ENCODE data around the gene LRFN3. TPM values are rescaled to one million over a fixed set of nuclear protein-coding genes. Genes with fewer than 3 reads are reported as not detected.

LRFN3 gene
- total RNA-seq, 6 donors from 2014 or later: 6.3 to 17.2 (median 11.8) TPM

GRCh38 chr19:35986664-35987570 is 50.7 kb downstream of the LRFN3 start:
- TF ChIP-seq POLR2A (IDR thresholded peaks at IDR 0.05) (no peak), CTCF (IDR thresholded peaks at IDR 0.05) (no peak), EP300 (IDR thresholded peaks at IDR 0.05) (no peak), POLR2AphosphoS5 (IDR thresholded peaks at IDR 0.05) (no peak)
- H3K9me3 ChIP-seq: no peaks in the 10 kb centered on the region
- peaks cover 7 to 12% (median 9%) of the 10 kb centered on the region in 4 donors for H3K4me1 ChIP-seq
- 12 to 15% methylated on average over 33 to 41 of the region's 54 CpGs for WGBS, 2 donors
- DNase-seq: peak in 1 of 2 donors; percentile 87
- no peak overlapping the region for H3K27ac ChIP-seq
- peak overlapping the region in 3 of 4 donors; percentile 23 to 49 (median 27) for H3K4me3 ChIP-seq
- no peaks in the 10 kb centered on the region for H3K36me3 ChIP-seq
- H3K27me3 ChIP-seq: peaks cover 0 to 12% (median 0%) of the 10 kb centered on the region in 4 donors
- ATAC-seq (ENCODE audit: low FRiP score in 2 of 2): peak in 1 of 2 donors; percentile 78

GRCh38 chr19:35987571-35987896 is 51.4 kb downstream of the LRFN3 start:
- 33 to 35% methylated on average over 8 of the region's 8 CpGs for WGBS, 2 donors
- H3K36me3 ChIP-seq: no peaks in the 10 kb centered on the region
- H3K27ac ChIP-seq: no peak overlapping the region
- DNase-seq: no peak
- no peak for ATAC-seq (ENCODE audit: low FRiP score in 2 of 2)
- peak overlapping the region in 1 of 4 donors; percentile 49 for H3K4me3 ChIP-seq
- peaks cover 7 to 12% (median 9%) of the 10 kb centered on the region in 4 donors for H3K4me1 ChIP-seq
- no peaks in the 10 kb centered on the region for H3K9me3 ChIP-seq
- H3K27me3 ChIP-seq: peaks cover 0 to 12% (median 0%) of the 10 kb centered on the region in 4 donors
- no peak for TF ChIP-seq CTCF (IDR thresholded peaks at IDR 0.05)
- TF ChIP-seq POLR2A (IDR thresholded peaks at IDR 0.05): no peak
- no peak for TF ChIP-seq EP300 (IDR thresholded peaks at IDR 0.05)
- TF ChIP-seq POLR2AphosphoS5 (IDR thresholded peaks at IDR 0.05): no peak

- TF ChIP-seq CTCF (IDR thresholded peaks at IDR 0.05) (no peak), POLR2A (IDR thresholded peaks at IDR 0.05) (no peak), POLR2AphosphoS5 (IDR thresholded peaks at IDR 0.05) (no peak), EP300 (IDR thresholded peaks at IDR 0.05) (no peak)
- ATAC-seq (ENCODE audit: low FRiP score in 2 of 2) (no peak), DNase-seq (no peak)
- Histone ChIP-seq H3K36me3 (no peaks in the 10 kb centered on the region), H3K27ac (no peak overlapping the region), H3K4me3 (no peak overlapping the region), H3K4me1 (peaks cover 8 to 13% (median 9%) of the 10 kb centered on the region in 4 donors), H3K9me3 (no peaks in the 10 kb centered on the region), H3K27me3 (peaks cover 0 to 12% (median 0%) of the 10 kb centered on the region in 4 donors)
- WGBS, 2 donors: 80 to 85% methylated on average over 3 of the region's 3 CpGs
Measured at GRCh38 chr19:35988824-35989223, 52.6 kb downstream of the LRFN3 start.

- 88 to 89% methylated on average over 4 of the region's 4 CpGs for WGBS, 2 donors
- TF ChIP-seq POLR2A (IDR thresholded peaks at IDR 0.05): no peak
- no peak for TF ChIP-seq POLR2AphosphoS5 (IDR thresholded peaks at IDR 0.05)
- TF ChIP-seq CTCF (IDR thresholded peaks at IDR 0.05): no peak
- TF ChIP-seq EP300 (IDR thresholded peaks at IDR 0.05): no peak
- Histone ChIP-seq H3K27me3 (peaks cover 0 to 12% (median 0%) of the 10 kb centered on the region in 4 donors), H3K27ac (no peak overlapping the region), H3K4me1 (peaks cover 15 to 23% (median 16%) of the 10 kb centered on the region in 4 donors), H3K9me3 (no peaks in the 10 kb centered on the region), H3K4me3 (no peak overlapping the region), H3K36me3 (no peaks in the 10 kb centered on the region)
- DNase-seq (no peak), ATAC-seq (ENCODE audit: low FRiP score in 2 of 2) (no peak)
Measured at GRCh38 chr19:35990156-35990555, 54.0 kb downstream of the LRFN3 start.
